LNCaP clone FGC (cell line): ENCODE data around the gene SHFL.

Experiments
- DNase-seq: peaks from one replicate; pipeline ENCODE4 v3.0.0-alpha.2; 2011; ENCODE audit warnings: low read depth
- H3K4me3 ChIP-seq: 2 replicates; pipeline ENCODE4 v1.5.1; 2011; ENCODE audit warnings: mild to moderate bottlenecking, low read depth, low read length, control low read depth
- TF ChIP-seq, protein P1 (sequence below): IDR thresholded peaks from 2 replicates; pipeline ENCODE4 v1.5.1; 2012; ENCODE audit warnings: mild to moderate bottlenecking; ENCODE audit not compliant: control insufficient read depth, insufficient read depth; ENCODE audit errors: extremely low read depth

SHFL gene

DNA sequence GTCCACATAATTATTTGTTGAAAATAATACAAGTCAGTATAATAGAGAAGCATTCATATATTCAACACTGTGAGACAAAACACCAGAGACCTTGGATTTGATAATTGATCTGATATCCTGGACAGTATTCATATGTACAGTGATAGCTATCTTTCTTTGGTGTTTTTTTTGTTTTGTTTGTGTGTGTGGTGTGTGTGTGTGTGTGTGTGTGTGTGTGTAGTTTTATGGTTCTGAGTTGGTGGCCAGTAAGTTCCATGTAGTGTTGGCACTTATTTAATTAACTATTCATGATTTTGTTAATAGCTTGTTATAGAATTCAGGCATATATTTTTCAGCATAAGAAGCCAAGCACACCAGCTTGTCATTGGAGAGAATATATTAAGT, 18.0 kb downstream of the SHFL start:
- H3K4me3 ChIP-seq: no peak overlapping the region
- no peak for DNase-seq
- TF ChIP-seq, protein P1, sequence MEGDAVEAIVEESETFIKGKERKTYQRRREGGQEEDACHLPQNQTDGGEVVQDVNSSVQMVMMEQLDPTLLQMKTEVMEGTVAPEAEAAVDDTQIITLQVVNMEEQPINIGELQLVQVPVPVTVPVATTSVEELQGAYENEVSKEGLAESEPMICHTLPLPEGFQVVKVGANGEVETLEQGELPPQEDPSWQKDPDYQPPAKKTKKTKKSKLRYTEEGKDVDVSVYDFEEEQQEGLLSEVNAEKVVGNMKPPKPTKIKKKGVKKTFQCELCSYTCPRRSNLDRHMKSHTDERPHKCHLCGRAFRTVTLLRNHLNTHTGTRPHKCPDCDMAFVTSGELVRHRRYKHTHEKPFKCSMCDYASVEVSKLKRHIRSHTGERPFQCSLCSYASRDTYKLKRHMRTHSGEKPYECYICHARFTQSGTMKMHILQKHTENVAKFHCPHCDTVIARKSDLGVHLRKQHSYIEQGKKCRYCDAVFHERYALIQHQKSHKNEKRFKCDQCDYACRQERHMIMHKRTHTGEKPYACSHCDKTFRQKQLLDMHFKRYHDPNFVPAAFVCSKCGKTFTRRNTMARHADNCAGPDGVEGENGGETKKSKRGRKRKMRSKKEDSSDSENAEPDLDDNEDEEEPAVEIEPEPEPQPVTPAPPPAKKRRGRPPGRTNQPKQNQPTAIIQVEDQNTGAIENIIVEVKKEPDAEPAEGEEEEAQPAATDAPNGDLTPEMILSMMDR: no peak

DNA sequence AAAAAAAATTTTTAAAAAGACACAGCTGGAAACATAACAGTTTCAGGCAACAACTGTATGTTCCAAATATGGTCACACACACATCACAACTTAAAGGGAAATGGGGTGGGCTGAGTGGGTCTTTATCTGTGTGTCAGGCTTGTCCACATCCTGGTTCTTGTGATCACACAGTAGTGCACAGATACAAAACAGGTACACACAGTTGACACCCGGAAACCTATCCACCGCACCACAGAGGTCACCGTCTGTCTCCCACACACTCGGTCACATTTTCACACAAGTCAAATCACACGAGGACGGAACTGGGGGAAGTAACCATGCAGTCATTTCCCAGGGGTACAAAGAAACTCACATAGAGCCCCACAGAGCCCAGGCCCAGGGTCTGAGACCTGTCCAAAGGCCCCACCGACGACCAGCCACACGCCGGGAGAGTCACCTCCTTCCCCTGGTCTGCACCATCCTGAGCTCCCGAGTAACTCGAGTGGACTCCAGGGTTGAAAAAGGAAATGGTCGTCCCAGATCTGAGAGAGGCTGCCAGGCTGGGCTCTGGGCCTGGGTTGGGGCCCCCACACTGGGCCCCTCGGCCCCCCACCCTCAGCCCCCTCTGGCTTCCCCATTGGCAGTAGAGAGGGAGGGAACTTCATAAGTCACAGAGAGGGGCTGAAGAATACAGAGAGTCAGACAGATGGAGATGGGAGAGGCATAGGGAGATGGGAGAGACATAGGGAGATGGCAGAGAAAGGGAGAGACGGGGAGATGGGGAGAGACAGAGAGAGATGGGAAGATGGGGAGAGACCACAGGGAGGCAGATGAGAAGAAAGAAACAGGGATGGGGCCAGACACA, 18.8 kb downstream of the SHFL start:
- DNase-seq: no peak
- H3K4me3 ChIP-seq: no peak overlapping the region
- TF ChIP-seq, protein P1: no peak

DNA sequence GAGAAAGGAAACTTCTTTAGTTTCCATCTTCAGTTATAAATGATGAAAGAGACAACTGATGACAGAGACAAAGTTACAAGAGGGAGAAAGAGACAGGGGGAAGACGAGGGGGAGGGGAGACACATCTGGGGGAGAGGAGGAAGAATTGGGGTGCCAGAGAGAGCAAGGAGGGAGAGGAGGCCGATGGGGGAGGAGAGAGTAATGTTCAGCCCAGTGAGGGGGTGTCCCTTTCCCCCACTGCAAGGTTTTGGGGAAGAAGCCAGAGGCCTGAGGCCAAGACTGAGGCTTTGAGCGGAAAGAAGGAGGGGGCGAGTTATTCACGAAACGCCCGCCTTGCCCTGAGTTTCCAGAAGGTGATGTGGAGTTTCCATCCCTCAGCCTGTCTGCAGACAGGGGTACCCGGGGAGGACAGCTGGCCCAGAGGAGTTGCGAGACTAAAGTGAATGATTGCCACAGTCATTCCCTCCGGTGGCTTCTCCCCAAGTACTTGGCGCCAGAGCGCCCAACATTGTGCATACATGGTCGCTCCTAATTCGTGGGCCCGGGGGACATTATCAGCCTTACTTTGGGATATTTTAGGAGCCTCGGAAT, 19.5 kb downstream of the SHFL start:
- peak overlapping the region; percentile 91 for H3K4me3 ChIP-seq

GRCh38 chr19:10106100-10106936, 20.2 kb downstream of the SHFL start, which contains the start of gene PPAN:
Gene PPAN (plus strand): TSS chr19:10106362. CDS start chr19:10106395, 33 bp downstream.
- peak within 1 kb of the TSS; percentile 91 for H3K4me3 ChIP-seq
- TF ChIP-seq, protein P1: no peak
- peak; percentile 96 for DNase-seq

More for the DNA sequence above, 19.5 kb downstream of the SHFL start:
- TF ChIP-seq, protein P1: no peak
- no peak for DNase-seq

GRCh38 chr19:10107254-10107653, 21.1 kb downstream of the SHFL start:
- H3K4me3 ChIP-seq: peak overlapping the region; percentile 91
- no peak for DNase-seq
- TF ChIP-seq, protein P1: no peak

DNA sequence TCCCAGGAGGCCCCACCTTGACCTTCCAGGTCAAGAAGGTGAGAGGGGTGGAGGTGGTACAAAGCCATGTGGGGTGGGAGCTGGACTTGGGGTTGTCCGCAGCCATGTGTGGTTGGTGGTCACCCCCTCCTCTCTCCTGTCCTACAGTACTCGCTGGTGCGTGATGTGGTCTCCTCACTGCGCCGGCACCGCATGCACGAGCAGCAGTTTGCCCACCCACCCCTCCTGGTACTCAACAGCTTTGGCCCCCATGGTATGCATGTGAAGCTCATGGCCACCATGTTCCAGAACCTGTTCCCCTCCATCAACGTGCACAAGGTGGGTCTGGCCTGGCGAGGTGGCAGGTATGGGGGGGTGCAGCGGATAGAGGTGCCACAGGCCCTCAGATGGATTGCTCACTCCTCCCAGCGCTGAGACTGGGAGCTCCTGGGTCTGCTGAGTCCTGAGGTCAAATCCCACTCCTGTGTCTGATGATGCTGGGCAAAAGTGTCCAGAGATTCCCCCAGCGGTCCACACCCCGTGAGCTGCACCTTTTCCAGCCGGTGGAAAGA, 21.8 kb downstream of the SHFL start:
- TF ChIP-seq, protein P1: no peak
- H3K4me3 ChIP-seq: peak overlapping the region; percentile 91
- no peak for DNase-seq
